ENCODE results near the gene CSTB.

GRCh38 chr21:43757601-43758000 lies 18.5 kb downstream of the CSTB start:
- TF ChIP-seq CTCF (conservative IDR thresholded peaks at IDR 0.05; ENCODE audit: low read depth, low read length) (no peak), EZH2phosphoT487 (IDR thresholded peaks at IDR 0.05; ENCODE audit: borderline replicate concordance, low read length) (no peak)
